ENCODE data around the gene PKN3. TPM values are rescaled to one million over a fixed set of nuclear protein-coding genes. Genes with fewer than 3 reads are reported as not detected.

PKN3 gene
- total and polyA plus RNA-seq, 2 donors (not counting 1 experiment from before 2014, with no cell fraction given) = 1.4 to 3.7 TPM

GRCh38 chr9:128654481-128654880, 47.8 kb upstream of the PKN3 start:
- intact Hi-C loops (cut with micrococcal nuclease) = no loop called here

More at GRCh38 chr9:128654481-128654880, 47.8 kb upstream of the PKN3 start:
- Histone ChIP-seq H3K9me3 (ENCODE audit: control extremely low read depth in 1 of 3, control insufficient read depth in 2 of 3, insufficient read depth in 1 of 3, low read length in 2 of 3) (no peaks in the 10 kb centered on the region), H3K36me3 (replicated peaks in 1 of 2; ENCODE audit: control extremely low read depth in 1 of 2, control insufficient read depth in 1 of 2, extremely low read depth in 1 of 2, insufficient read depth in 2 of 2, low read length in 1 of 2) (no peaks in the 10 kb centered on the region), H4K20me1 (ENCODE audit: control insufficient read depth, insufficient read depth, low read length, poor library complexity, severe bottlenecking) (no peaks in the 10 kb centered on the region), H3K4me2 (replicated peaks; ENCODE audit: low read depth, low read length, poor library complexity, severe bottlenecking) (no peak overlapping the region), H2AFZ (ENCODE audit: insufficient read depth, low read depth, low read length, poor library complexity, severe bottlenecking) (no peak overlapping the region), H3K4me3 (ENCODE audit: control extremely low read depth in 1 of 5, extremely low read depth in 1 of 5, insufficient read depth in 1 of 5, low read depth in 2 of 5, low read length in 4 of 5) (no peak overlapping the region), H3K27ac (ENCODE audit: low read length in 2 of 2) (no peak overlapping the region), H3K27me3 (replicated peaks in 1 of 4; ENCODE audit: control extremely low read depth in 1 of 4, control insufficient read depth in 3 of 4, insufficient read depth in 4 of 4, low read length in 3 of 4) (no peaks in the 10 kb centered on the region), H3K4me1 (ENCODE audit: control insufficient read depth in 2 of 2, insufficient read depth in 2 of 2, low read length in 2 of 2) (peaks cover 2 to 14% of the 10 kb centered on the region in 2 donors), H3K79me2 (ENCODE audit: control insufficient read depth, insufficient read depth, low read length) (peaks cover 12% of the 10 kb centered on the region), H3K9ac (ENCODE audit: low read length) (no peak overlapping the region)
- POLR2A ChIA-PET = interaction anchor here (0.6 kb wide), 2 partner anchors 28 to 362 kb away, joined by 3 to 4 read pairs; no protein-coding TSS in a partner anchor
- no peaks in the 10 kb centered on the region for H3K27me3 Mint-ChIP-seq
- H3K4me1 Mint-ChIP-seq = peaks cover 13% of the 10 kb centered on the region
- DNase-seq = no peak
- 100% methylated on average over 1 of the region's 1 CpG for WGBS (ENCODE audit: insufficient coverage)
- no peak for ATAC-seq (ENCODE audit: low read depth)
- peak overlapping the region; percentile 80 for H3K27ac Mint-ChIP-seq
- H3K4me3 Mint-ChIP-seq = peak overlapping the region; percentile 9
- H3K9me3 Mint-ChIP-seq (ENCODE audit: insufficient read depth) = no peaks in the 10 kb centered on the region
- CTCF ChIA-PET = interaction anchor here (0.8 to 1.9 kb wide), 3 partner anchors 35 to 48 kb away, joined by 3 to 6 read pairs (median 3); partner anchors contain the start of genes PKN3 and SET
- TF ChIP-seq CTCF (IDR thresholded peaks at IDR 0.05) (no peak), EZH2 (IDR thresholded peaks at IDR 0.05; ENCODE audit: borderline replicate concordance, insufficient read depth, low read depth, low read length, poor library complexity, severe bottlenecking) (no peak)
